C1 segment of cervical spinal cord (tissue), 14 donors: ENCODE data around the gene NHS.
"Not testable (repeated sequence)": the region's sequence is repeated elsewhere in the genome, so short reads cannot be mapped to it uniquely, and the experiment has no call there.

Experiments used
- DNase-seq, 14 donors: peaks; one replicate each; lab custom pipeline; 2025; lab: John Stamatoyannopoulos, UW

NHS gene

DNA sequence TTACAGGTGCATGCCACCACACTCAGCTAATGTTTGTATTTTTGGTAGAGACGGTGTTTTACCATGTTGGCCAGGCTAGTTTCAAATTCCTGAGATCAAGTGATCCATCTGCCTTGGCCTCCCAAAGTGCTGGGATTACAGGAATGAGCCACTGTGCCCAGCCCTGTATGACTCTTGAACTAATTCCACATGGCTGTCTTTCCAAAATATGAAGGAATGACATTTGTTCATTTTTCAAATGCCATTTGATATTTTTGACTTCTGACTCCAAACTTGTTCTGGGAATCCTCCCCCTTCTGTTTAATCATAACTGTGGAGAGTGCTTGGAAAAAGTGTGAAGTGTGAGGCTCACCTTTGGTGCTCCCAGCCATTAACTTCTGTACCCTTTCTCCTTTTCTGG lies 119.2 kb downstream of the NHS start:
- no peak for DNase-seq

GRCh38 chrX:17495052-17495451 lies 120.1 kb downstream of the NHS start:
- DNase-seq = no peak

DNA sequence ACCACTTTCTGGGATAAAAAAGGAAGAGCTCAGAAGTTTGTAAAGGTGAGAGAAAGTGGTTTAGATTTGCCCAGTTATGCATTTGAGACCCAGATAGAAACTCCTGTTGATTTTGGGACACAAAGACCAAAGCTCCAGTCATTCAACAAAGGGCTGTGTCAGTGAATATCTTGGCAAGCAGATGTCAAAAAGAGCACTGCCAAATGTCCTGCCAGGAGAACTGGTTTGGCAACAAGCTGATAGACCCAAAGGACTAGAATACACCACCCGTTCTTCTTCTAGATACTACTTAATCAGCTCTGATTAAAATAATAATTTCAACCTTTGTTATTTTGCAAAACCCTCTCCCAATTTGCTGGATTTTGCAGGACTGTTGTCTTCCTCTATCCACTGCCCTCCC lies 121.4 kb downstream of the NHS start:
- peak in 1 of 14 donors; percentile 0 for DNase-seq

GRCh38 chrX:17497193-17497592 lies 122.2 kb downstream of the NHS start:
- no peak for DNase-seq

- DNase-seq = no peak
Measured at GRCh38 chrX:17499512-17499911, 124.5 kb downstream of the NHS start.

GRCh38 chrX:17500145-17500579 lies 125.2 kb downstream of the NHS start:
- DNase-seq = no peak

GRCh38 chrX:17501746-17502145 lies 126.7 kb downstream of the NHS start:
- no peak for DNase-seq

DNA sequence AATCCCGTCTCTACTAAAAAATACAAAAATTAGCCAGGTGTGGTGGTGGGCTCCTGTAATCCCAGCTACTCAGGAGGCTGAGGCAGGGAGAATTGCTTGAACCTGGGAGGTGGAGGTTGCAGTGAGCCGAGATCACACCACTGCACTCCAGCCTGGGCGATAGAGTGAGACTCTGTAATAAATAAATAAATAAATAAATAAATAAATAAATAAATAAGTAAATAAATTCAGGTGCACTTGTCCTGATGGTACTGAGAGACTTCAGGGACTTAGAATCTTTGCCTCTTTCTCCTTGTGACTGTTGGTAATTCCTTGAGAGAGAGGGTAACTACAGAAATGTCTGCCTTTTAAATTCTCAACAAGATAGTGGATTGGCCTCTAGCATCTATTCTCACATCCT lies 131.4 kb downstream of the NHS start:
- not testable (repeated sequence) for DNase-seq

DNA sequence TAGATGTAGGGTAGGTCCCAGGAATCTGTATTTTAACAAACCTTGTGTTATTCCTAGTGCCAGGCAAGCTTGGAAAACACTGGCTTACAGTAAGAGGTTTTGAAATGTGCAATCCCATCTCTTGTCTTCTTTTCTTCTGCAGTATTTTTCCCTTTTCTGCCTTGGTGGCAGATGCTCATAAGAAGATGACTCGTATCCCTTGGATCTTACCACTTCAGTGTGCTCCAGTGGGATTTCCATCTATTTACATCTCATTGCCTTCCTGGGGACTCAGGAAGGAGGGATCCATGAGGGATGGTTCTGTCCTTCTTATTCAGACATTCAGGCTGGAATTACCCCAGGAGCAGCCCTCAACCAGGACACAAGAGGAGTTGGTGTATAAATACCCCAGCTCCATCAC lies 136.6 kb downstream of the NHS start:
- no peak for DNase-seq

- DNase-seq = no peak
Measured at GRCh38 chrX:17519358-17519757, 144.4 kb downstream of the NHS start.

DNA sequence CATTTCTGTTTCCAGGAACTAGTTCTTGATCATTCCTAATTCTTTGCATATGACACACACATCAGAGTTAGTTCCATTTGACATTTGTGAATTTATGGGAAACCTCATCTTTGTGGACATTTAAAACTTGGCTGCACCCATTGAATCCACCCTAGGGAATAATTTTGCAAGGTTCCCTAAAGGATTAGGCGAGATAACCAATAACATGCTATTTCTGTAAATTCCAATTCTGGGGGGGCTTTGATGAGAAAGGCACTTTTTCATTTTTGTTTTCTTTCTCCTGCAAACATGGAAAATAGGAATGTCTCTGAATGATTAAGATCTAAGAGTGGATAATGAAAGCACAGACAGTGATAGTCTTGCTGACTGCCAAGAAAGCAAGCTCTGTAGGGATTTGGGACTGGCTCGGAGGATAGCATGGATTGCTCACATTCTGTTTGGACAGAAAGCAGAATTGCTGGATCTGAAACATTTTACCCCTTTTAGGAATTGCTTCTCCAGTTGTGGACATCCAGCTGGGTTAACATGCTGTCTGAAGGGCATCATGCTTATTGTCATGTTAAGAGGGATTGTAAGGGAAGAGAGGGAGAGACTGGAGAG lies 145.1 kb downstream of the NHS start:
- DNase-seq = no peak

DNA sequence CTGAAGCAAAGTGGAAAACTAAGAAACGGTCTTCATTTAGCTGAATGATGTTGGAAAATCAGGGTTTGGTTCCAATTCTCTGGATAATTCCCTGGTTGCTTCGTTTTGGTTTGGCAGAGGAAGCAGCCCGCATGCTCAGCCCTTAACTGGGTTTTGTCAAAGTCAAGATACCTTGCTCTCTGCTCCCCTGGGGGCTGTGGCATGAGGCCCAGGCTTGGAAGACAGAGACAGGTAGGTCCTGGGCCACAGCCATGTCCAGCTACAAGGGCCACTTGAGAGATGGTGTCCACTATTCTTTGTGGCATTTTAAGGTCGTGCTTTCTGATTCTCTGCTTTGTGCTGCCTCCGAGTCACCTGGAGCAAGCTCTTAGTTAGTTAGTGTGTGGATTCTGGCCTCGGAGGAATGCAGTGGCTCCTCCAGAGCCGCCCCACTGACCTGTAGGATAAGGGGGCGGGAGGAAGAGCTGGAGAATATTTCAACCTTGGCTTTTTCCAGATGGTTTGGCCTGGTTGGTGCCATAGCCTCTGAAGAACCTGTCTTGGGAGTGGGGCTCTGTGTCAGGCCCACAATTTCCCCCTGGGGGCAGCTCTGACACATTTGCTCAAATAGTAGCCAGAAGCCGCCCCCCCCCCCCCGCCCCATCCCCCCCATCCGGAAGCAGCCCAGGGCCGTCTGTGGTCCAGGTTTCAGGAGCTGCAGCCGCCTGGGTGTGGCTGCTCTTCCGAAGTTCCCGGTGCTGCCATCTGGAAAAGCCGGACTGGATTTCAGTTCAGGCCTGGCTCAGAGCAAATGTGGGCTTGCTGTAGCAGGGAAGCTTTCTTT lies 147.1 kb downstream of the NHS start:
- DNase-seq = no peak

DNA sequence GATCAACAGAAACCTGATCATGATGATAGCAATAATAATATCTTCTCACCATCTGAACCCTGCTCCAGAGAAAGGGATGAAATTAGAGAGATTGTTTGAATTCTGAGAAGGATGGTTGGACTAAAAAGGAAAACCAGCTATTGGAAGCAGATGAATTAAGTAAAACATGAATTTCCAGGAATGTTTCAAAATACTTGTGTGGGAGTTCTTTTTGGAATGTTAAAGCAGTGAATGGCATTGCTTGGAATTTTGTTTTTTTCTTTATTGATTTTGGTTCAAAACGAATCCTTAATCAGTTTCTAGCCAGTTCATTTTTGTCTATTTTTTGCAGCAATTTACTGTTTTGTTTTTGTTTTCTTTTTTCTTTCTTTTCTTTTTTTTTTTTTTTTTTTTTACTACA lies 150.3 kb downstream of the NHS start:
- DNase-seq = no peak

- no peak for DNase-seq
Measured at GRCh38 chrX:17525762-17526555, 151.0 kb downstream of the NHS start.

DNA sequence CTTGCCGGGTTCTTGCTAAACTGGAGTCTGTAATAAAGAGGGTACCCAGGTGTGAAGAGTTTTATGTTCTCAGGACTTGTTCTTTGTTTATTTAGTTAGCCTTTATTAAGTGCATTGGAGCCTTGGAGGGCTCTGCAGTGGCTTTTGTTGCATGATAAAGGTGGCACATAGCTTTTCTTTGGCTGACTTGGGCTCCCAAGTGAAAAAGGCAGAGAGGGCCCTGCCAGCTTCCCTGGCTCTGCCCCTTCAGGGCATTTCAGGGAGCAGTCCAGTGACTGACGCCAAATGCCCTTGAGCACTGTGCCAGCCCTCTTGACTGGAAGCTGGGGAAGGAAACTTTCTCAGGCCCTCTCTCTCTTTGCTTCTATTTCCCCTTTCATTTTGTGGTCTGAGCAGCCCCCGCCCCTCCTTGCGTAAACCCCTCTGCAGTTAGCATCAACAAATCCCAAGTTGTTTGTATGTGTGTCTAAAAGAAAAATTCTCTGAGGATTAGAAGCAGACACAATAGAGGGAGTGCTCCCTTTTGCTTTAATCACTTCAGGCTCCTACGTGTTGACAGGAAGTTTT lies 152.2 kb downstream of the NHS start:
- DNase-seq = peak in 6 of 14 donors; percentile 3 to 36 (median 6)

DNA sequence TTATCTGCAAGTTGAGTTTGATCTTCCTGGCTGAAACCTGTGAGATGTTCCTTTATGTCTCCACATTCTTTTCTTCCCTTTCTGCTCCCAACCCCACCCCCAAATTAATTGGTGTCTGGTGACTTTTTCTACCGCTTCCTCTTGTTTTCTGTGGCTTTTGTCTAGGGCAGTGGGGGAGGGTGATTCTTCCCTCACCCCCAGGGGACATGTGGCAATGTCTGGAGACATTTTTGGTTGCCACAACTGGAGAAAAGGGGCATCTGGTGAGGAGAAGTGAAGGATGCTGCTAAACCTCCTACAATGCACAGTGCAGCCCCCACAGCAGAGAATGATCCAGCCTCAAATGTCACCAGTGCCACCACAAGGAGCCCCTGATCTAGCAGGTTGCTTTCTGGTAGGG lies 152.9 kb downstream of the NHS start:
- no peak for DNase-seq

DNA sequence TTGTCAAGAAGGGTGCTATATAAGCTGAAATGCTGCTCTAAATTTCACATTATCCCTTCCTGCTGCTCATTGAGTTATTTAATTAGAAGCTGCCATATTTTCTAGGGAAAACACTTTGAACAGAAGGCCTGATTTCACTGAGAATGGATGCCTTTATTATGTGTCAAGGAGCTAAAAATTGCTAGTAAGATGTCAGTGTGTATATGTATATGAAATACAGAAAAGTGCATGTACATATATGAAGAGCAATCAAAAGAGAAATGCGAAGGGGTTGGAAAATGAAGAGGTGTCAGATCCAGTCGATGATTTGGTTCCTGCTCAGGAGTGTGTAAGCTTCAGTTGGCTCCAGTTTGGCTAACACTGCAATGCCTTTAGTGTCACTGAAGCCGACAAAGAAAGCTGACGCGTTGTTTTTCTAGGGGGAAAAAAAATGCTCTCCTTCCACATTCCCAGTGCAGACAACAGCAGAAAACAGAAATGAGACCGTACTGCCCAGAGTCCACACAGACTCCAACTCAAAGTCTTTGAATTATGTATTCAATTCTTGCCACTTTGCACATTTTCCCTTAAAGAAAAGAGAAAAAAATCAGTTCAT lies 154.2 kb downstream of the NHS start:
- no peak for DNase-seq

- no peak for DNase-seq
Measured at GRCh38 chrX:17531500-17531899, 156.5 kb downstream of the NHS start.

GRCh38 chrX:17535229-17535628 lies 160.2 kb downstream of the NHS start:
- DNase-seq = no peak

- DNase-seq = no peak
Measured at GRCh38 chrX:17537723-17538243, 162.8 kb downstream of the NHS start.

DNA sequence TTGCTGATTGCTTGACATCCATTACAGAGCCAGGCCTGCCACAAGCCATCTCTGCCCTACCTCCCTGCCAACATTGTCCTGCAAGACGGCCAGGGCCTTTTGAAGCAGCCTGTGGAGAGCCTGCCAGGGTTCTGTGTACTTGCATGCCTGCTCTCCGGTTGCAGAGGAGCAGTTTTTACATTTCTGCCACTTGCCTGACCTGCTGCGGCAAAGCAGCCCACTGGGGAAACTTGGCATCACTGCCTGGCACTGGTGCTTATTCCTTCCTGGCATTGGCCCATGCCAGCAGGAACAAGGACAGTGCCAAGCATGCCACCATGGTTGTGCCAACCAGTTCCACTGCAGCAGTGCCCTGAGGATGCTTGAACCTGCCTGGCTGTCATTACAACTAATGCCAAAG lies 167.1 kb downstream of the NHS start:
- DNase-seq = peak in 2 of 14 donors; percentile 5 to 79

DNA sequence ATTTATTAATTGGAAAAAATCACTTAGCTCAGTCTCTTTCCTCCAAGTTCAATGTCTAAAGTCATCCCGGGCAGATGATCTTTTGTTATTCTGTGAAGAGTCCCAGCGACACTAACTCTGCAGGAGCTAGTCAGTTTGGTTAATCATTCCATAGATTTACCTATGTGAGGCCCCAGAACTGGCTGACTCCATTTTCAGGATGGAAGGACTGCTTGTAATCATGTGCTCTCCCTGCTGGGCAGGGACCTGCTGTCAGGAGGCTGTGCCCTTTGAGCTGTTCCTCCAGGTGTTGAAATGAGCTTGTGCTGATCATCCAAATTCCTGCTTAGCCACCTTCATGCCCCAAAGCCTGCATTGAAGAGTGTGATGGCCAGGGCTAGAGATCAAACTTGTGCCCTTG lies 169.8 kb downstream of the NHS start:
- no peak for DNase-seq
